Stimulated activated CD8-positive, alpha-beta memory T cell treated with anti-CD3 and anti-CD28 coated beads, Interleukin-2, amount 100 ng/mL, for 1 hour (primary cell): ENCODE data around the gene KLHDC3.

ENCODE experiments used
- DNase-seq, 2 donors: peaks; one replicate each; pipeline ENCODE4 v3.0.0-alpha.2; 2020; ENCODE audit warnings: low read depth in 2 of 2

KLHDC3 gene, protein sequence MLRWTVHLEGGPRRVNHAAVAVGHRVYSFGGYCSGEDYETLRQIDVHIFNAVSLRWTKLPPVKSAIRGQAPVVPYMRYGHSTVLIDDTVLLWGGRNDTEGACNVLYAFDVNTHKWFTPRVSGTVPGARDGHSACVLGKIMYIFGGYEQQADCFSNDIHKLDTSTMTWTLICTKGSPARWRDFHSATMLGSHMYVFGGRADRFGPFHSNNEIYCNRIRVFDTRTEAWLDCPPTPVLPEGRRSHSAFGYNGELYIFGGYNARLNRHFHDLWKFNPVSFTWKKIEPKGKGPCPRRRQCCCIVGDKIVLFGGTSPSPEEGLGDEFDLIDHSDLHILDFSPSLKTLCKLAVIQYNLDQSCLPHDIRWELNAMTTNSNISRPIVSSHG

DNA sequence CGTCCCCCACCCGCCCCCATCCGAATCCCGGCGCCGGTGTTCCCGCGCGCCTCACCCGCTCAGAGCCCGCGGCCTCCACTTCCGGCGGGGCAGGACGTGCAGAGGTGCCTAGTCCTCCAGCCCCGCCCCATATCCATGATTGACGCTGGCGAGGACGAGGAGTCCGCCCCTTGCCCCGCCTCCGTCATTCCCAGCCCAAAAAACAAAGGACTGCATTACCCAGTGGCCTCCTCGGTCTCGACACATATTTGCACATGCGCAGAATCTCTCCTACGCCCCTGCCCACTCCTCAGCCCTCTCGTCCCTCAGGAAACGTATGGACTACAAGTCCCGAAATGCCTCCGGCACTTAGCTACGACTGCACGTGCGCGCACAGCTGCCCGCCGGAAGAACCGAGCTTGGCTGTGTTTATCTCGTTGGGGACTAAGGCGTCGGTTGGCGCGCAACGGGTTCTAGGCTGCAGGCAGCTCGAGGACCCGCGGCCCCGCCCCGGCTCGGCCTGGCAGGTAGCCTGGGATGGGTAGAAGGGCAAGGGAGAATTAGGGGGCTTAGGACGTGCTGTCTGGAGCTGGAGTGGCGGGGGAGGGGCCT is at the start of gene KLHDC3, which contains the start of gene MEA1:
TSS of gene KLHDC3 (plus strand) at position 407 of the 591 bp plus-strand sequence. CDS start 2,944 bp downstream, outside the sequence.
TSS of gene MEA1 (minus strand) at position 104 of the 591 bp plus-strand sequence. CDS start 133 bp downstream, outside the sequence.
- DNase-seq: peak; percentile 93 to 95

GRCh38 chr6:42966571-42966970 is 47.5 kb upstream of the KLHDC3 start:
- DNase-seq: no peak

DNA sequence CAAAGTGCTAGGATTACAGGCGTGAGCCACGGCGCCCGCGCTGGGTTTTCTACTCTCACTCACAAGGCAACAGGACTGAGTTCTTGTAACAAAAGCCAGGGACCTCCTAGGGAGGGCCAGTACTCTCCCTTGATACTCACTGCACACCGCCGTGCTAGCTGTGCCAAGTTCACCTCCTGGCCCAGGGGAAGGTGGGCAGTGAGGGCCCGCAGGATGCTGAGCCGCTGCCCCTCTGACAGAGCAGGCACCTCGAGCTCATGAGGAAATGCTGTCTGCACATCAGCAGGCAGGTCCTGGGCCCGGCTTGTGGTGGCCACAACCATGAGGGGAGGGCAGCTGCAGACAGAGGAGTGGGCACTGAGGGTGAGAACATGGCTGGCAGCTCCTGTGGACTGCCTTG is 46.8 kb upstream of the KLHDC3 start:
- no peak for DNase-seq

DNA sequence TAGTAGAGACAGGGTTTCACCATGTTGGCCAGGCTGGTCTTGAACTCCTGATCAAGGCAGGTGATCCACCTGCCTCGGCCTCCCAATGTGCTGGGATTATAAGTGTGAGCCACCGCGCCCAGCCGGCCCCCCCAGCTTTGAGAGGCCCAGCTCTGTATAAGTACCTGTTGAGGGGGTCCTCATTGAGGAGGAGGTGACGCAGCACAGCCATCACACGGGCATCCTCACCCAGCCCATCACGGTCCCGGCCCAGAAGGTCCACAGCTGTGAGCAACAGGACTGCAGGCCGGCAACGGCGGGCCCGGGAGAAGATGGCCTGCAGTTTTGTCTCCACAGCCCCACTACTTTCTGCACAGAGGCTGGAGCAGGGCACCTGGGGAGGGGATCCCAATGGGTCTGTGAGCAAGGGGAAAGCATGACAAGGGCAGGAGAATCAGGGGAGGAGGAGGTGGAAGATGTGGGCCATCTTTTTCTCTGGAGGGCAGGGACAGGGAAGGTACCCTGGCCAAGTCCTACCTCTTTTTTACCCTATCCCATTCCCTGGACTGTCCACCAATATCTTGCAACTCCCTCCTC is 45.8 kb upstream of the KLHDC3 start:
- DNase-seq: no peak

GRCh38 chr6:42968783-42969182 is 45.3 kb upstream of the KLHDC3 start:
- no peak for DNase-seq

GRCh38 chr6:42969431-42969830 is 44.6 kb upstream of the KLHDC3 start:
- DNase-seq: no peak

DNA sequence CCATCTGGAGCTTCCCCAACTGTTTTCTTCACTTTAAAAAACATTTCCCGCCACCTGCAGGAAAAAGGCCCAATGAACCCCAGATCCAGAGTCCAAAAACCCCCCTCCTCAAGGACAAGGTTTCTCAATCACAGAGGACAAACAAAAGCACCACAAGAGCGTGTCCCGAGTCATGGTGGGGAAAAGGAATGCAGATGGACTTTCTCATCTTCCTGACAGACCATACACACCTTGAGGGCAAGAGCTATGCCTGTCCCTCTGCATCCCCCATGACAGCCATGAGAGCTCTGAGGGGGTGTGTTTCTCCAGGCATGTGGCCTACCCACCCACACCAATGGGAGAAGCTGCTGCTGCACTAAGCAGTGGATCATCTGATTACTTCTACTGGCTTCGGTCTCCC is 44.1 kb upstream of the KLHDC3 start:
- DNase-seq: no peak

DNA sequence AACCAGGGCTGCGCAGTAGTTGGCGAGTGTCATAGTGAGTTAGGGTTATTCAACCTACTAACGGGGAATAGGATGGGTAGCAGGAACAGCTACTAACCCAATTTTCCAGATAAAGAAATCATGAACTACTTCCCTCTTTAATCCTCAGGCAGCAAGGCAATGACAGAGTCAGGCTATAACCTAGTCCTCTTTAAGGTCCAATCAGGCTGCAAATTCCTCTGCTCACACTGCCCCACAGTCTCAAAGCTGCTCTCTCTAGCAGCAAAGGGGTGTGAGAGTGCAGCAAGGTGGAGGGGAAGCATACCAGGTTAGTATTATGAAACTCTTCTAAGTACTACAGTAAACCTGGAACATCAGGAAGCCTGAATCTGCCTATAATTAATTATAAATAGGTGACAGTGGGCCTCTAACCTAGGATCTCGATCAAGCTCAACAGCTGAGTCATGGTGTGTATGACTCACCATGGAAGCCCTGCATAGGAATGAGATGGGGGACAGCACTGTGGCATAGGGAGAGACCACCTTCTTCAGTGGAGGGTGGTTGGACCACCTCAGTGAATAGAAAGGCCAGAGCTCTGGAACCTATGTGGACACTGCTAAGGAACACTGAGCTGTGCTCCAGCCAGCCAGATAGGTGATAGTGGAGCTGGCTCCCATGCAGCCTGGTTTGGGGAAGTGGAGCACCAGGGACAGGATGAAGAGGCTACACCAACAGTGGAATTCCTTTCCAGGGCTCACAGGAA is 43.0 kb upstream of the KLHDC3 start:
- no peak for DNase-seq

- DNase-seq: no peak
These were observed 42.2 kb upstream of the KLHDC3 start for GRCh38 chr6:42971746-42972327.

DNA sequence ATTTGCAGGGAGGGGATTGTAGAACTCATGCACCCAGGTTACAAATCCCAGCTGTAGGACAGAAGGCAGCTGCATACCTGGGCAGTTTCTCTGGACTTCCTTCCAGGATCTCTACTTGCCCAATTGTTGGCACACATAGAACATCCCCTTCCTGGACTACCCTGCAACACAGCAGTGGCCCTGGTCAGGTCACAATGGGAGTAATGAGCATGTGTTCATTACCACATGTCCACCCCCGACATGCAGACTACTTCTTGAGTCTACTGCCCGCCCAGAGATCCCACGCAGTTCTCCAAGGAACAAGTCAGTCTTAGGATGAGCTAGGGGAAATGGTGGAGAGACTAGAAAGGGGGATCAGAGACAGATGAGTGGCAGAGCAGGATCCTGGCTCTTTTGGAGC is 40.1 kb upstream of the KLHDC3 start:
- no peak for DNase-seq

GRCh38 chr6:42974919-42975505 is 39.0 kb upstream of the KLHDC3 start:
- no peak for DNase-seq

GRCh38 chr6:42978487-42978838 is 35.6 kb upstream of the KLHDC3 start:
- no peak for DNase-seq

GRCh38 chr6:42978839-42979522 is 35.1 kb upstream of the KLHDC3 start, which contains the start of gene PEX6:
PEX6 (minus strand) TSS chr6:42979181; CDS start chr6:42979150, 31 bp downstream.
- peak; percentile 85 to 86 for DNase-seq

DNA sequence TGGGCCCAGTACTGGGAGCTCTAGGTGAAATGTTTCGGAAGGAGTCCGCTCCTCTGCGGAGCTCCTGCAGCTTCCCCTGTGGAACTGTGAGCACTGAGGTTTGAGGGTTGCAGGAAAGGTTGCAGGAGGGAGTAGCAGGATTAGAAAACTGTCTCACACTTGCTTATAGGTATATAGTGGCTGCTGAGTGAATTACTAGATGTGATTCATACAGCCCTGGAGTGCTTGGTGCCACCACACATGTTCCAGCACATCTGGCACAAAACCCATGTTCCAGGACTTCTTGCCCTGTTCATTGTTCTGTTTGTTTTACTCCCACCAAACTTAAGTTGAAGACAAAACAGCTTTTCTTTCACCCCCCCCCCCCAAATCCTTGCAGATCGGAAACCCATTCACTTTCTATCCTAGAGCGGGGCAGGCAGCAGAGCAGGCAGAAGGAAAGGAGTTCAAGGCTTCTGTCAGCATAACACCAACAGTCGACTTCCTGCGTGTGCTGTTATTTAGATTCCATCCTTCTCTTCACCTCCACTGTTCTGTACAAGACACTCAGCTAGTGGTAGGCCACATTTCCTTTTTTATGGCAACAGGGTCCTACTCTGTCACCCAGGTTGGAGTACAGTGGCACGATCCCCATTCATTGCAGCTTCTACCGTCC is 34.4 kb upstream of the KLHDC3 start:
- DNase-seq: no peak

- DNase-seq: no peak
These were observed 32.2 kb upstream of the KLHDC3 start for GRCh38 chr6:42981836-42982235.

DNA sequence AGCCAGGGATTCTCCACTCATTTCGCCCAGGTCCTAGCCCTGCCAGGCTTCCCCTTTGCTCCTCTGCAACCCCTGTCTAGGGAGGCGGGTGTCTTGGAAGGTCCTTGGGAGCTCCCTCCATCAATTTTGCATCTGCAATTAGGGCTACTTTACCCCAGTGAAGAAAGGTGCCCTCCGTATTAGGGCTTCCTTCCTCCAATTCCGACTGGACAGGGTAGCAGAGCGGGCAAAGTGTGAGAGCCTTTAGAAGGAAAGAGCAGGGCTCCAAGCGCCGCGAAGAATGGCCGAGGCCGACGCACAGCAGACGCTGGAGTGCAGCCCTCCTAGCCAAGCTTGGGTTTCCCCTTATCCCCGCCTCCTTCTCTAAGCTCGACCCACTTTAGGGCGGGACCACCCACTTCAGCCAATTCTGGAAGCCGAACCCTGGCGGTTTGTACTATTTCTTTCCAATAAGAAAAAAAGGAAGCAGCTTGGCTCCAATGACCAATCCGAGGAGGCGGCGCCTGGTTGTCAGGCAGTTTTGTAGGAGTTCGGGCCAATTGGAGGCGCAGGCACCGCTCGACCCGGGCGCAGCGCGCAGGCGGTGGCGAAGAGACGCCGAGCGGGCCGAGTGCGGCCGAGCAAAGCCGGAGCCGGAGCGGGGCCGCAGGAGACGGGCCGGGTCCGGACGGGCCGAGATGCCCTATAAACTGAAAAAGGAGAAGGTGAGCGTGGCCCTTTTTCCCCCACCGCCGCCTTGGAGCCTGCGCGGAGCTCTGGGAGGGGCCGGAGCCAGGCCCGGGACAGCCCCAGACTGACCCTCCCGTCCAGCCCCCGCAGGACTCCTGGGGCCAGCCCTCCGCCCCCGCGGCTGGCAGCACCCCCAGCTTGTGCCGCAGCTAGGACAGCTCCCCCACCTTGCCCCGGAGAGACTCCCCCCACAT is 29.8 kb upstream of the KLHDC3 start, which contains the start of gene PPP2R5D:
TSS of gene PPP2R5D (plus strand) at position 570 of the 923 bp plus-strand sequence. CDS start at position 678, 108 bp downstream.
- DNase-seq: peak; percentile 89 to 93

DNA sequence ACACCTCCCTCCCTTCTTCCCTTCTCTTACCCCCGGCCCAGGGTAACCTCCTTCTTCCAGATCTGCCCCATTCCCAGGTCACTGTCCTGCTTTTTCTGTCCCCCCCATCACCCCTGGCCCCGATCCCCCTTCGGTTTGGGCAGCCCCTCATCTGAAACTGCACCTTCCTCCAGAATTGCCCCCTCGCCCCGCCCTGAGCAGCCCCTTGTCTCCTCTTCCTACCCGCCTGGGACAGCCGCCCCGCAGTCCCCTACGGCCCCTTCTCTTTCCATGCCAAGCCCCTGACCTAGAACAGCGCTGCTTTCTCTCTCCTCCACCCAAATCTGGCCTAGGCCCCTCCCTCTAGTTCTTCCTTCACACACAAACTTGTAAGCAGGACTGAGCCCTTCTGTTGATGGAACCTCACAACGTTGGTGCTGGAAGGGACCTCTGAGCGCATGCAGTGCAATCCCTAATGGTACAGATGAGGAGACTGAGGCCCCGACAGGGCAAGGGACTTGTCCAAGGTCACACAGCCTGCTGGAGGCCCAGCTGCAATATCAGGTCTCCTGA is 29.0 kb upstream of the KLHDC3 start:
- no peak for DNase-seq

DNA sequence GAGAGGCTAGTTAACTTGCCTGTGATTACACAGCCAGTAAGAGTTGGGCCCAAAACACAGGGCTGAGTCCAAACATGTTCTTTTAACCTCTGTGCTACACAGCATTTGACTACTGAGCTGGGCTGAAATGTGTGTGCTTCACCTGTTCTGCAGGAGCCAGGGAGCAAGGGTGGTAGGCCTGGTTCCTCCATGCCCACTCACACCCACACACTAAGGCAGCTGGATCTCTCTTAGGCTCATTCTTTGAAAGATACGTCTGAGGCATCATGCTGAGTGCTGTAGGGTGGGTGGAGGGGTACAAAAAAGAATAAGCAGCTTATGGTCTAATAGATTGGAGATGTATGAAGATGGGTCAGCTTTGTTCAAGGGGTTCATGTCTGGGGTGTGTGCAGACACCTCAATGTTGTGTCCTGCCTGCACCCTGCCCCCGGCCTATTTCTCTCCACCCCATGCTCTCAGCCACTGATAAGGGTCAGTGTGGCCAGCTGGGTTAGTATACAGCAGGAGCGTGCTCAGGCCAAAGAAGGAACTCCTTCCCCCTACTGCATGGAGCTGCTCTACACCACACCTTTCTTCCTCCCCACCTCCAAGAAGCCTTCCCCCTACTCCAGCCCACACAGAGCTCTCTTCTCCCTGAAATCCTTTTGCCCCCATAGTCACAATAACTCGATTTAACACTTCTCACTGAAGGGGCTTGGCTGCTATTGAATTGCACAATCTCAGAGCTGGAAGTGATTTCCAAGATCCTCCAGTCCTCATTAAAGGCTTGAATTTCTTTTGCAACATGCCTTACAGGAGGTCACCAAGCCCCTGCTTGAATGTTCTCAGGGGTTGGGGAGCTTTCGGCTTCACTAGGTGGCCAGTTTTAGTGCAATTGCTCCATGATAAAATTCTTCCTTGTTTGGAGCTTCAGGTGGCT is 26.3 kb upstream of the KLHDC3 start:
- no peak for DNase-seq
